Cardiac fibroblast (primary cell): ENCODE measurements around the gene NEUROD2.
A peak's percentile ranks its signal among the peaks of the same experiment; 100 is the strongest.

Source experiments
- DNase-seq, 2 donors: peaks; one replicate each; pipeline versions ENCODE4 v3.0.0 to v3.0.0-alpha.2; 2010; ENCODE audit warnings: low read depth in 2 of 2
- H3K4me3 ChIP-seq, 2 donors: replicated peaks in 1 of 2; 1 replicate in 1 of 2; 2 replicates in 1 of 2; pipeline ENCODE4 v1.5.1; 2011; ENCODE audit warnings: low read depth in 2 of 2, low read length in 2 of 2, mild to moderate bottlenecking in 2 of 2, moderate library complexity in 1 of 2
- TF ChIP-seq, protein P1 (sequence below): IDR thresholded peaks from one replicate; pipeline ENCODE4 v1.5.1; 2011; ENCODE audit warnings: low read depth, mild to moderate bottlenecking, low read length, inconsistent platforms

Gene NEUROD2

DNA sequence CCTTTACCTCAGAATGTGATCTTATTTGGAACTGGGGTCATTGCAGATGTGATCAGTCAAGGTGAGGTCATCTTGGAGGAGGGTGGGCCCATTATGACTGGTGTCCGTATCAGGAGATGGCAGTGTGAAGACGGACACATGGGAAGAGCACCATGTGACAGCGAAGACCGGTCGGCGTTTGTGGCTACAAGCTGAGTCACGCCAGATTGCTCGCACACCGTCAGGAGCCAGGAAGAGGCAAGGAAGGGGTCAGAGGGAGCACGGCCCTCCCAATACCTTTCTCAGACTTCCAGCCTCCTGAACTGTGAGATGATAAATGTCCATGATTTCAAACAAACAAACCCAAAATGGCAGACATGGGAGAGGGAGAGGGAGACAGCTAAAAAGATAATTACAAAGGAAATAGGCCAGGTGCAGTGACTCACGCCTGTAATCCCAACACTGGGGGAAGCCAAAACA, 42.4 kb upstream of the NEUROD2 start:
- H3K4me3 ChIP-seq, result no peak overlapping the region
- TF ChIP-seq, protein P1, sequence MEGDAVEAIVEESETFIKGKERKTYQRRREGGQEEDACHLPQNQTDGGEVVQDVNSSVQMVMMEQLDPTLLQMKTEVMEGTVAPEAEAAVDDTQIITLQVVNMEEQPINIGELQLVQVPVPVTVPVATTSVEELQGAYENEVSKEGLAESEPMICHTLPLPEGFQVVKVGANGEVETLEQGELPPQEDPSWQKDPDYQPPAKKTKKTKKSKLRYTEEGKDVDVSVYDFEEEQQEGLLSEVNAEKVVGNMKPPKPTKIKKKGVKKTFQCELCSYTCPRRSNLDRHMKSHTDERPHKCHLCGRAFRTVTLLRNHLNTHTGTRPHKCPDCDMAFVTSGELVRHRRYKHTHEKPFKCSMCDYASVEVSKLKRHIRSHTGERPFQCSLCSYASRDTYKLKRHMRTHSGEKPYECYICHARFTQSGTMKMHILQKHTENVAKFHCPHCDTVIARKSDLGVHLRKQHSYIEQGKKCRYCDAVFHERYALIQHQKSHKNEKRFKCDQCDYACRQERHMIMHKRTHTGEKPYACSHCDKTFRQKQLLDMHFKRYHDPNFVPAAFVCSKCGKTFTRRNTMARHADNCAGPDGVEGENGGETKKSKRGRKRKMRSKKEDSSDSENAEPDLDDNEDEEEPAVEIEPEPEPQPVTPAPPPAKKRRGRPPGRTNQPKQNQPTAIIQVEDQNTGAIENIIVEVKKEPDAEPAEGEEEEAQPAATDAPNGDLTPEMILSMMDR, result no peak
- DNase-seq, result no peak

DNA sequence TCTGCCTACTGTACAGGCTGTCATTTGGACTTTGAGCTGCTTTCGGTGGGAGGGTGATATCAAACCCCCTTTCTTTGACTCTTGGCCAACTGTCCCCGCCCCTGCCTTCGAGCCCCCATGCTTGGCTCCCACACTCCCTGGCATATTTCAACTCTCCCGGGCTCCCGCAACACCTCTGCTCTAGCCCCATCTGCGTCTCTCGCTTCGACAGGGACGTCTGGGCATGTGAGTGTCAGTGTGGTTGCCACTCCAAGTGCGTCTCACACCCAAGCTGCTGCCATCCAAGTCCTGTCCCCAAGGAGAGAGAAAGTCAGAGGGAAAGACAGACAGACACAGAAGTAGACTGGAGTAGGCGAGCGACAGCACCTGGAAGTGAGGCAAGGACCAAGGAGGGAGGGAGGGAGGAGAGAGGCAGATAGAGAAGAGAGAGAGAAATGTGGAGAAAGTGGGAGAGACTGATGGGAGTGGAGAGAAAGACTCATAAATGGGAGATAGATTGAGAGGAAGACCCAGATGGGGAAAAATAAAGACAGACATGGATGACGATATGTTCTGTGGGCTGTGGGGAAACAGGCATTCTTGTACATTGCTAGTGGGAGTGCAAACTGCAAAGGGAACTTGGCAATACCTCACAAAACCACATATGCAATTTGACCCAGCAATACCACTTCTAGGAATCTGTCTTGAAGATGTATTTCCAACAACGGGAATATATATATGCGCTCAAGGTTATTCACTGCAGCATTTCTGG, 41.1 kb upstream of the NEUROD2 start:
- TF ChIP-seq, protein P1, result no peak
- H3K4me3 ChIP-seq, result no peak overlapping the region
- DNase-seq, result peak in 1 of 2 donors; percentile 34

DNA sequence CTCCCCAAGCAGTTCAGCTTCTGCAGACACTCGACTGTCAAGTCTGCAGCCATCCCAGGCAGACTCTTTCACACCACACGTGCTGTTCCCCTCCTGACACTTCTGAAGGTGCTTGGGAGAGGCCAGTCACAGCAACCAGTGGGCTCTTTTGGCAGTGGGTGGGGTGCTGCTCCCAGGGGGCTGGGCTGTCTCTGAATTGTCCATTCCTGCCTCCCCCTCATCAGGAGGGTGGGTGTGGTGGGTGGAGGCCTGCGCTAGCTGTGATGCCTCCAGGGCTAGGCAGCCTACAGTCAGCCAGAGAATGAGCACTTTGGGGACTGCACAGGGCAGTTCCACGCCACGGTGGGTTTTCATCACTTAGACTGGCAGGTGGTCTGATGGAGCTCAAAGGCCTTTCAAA, 39.5 kb upstream of the NEUROD2 start:
- TF ChIP-seq, protein P1, result no peak

DNA sequence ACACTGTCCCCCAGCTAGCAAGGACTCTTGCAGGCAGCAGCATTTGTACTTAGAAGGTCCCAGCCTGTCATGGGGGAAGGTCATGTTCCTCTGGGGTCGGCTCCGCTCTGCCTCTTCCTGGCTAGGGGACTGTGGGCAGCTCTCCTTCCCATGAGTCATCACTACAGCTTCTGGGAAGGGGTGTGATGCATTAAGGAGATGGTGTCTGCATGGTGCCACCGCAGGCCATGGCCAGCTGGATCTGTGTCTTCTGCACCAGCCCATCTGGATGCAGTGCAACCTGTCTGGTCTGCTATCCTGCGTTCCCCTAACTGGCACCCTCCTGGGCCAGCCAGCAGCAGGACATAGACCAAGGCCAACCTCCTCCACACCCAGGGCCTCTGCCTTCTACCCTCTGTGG, 35.6 kb upstream of the NEUROD2 start:
- no peak overlapping the region for H3K4me3 ChIP-seq
- peak in 1 of 2 donors; percentile 25 for DNase-seq
- TF ChIP-seq, protein P1, result no peak

More for the DNA sequence above, 39.5 kb upstream of the NEUROD2 start:
- no peak overlapping the region for H3K4me3 ChIP-seq
- DNase-seq, result no peak

DNA sequence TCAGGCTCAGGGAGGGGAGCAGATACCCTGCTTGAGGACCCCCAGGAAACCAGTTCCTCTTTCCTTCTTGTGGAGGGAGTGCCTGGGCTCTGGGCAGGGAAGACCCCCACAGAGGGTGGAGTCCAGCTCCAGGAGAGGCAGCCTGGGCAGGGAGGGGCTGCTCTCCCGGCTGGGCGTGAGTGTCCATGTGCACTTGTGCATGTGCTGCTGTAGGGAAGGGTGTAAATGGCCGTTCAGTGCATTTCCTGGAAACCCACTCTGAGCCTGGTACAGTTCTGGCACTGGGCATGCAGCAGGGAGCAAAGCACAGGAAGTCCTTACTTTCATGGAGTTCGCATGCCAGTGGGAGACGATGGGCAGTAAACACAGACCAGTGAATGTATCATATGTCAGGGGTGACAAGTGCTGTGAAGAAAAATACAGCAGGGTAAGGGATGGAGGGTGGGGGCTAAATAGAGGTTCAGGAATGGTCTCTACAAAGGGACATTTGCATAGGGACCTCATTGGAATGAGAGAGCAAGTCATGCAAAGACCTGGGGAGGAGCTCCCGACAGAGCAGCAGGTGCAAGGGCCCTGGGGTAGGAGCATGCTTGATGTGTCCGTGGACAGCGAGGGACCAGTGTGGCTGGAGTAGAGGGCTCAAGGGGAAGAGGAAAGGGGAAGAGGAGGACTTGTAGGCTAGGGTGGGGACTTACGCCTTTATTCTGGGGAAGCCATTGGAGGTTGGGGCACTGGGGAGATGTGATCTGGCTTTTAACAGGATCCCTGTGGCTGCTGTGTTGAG, 34.8 kb upstream of the NEUROD2 start:
- no peak overlapping the region for H3K4me3 ChIP-seq
- TF ChIP-seq, protein P1, result no peak
- no peak for DNase-seq

DNA sequence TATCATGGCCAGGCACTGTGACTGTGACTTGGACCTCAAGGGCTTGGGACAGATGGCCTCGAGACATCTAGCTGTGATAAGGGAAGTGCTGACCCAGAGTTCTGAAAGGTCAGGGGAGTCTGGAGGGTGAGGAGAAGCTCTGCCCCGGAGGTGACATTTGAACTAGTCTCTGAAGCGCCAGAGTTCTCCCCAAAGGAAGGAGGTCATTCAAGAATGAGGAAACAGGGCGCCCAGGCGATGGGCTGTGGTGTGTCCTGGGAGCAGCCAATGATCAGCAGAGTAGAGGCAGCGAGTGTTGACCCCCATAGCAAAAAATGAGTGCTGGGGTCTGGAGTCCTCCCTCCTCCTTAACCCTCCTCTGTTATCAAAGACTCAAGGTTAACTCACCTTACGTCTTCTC, 34.2 kb upstream of the NEUROD2 start:
- TF ChIP-seq, protein P1, result no peak
- no peak overlapping the region for H3K4me3 ChIP-seq
- no peak for DNase-seq
